Measurements from ENCODE around the gene HAUS1. TPM values are rescaled to one million over a fixed set of nuclear protein-coding genes. Genes with fewer than 3 reads are reported as not detected.

Gene HAUS1
- polyA plus RNA-seq, 1 donor from 2014 or later: 118 TPM

- Histone ChIP-seq H3K4me2 (ENCODE audit: low read length) (no peak overlapping the region), H3K4me3 (ENCODE audit: low read length) (no peak overlapping the region), H3K27ac (ENCODE audit: low read length) (no peak overlapping the region)
These were observed 57.7 kb downstream of the HAUS1 start for GRCh38 chr18:46161703-46162396.

GRCh38 chr18:46163091-46163490 is 58.9 kb downstream of the HAUS1 start:
- Histone ChIP-seq H3K79me2 (replicated peaks; ENCODE audit: insufficient read depth, low read length) (no peaks in the 10 kb centered on the region), H3K4me3 (ENCODE audit: low read length) (no peak overlapping the region), H4K20me1 (ENCODE audit: insufficient read depth) (no peaks in the 10 kb centered on the region), H3K4me2 (ENCODE audit: low read length) (no peak overlapping the region), H3K9me3 (ENCODE audit: low read length) (no peaks in the 10 kb centered on the region), H3K36me3 (ENCODE audit: insufficient read depth, low read length) (no peaks in the 10 kb centered on the region), H3K9me2 (ENCODE audit: insufficient read depth, low read length) (no peaks in the 10 kb centered on the region), H2AFZ (ENCODE audit: low read depth, low read length) (no peak overlapping the region), H3F3A (ENCODE audit: insufficient read depth, low read length, poor library complexity, severe bottlenecking) (no peaks in the 10 kb centered on the region), H3K27ac (ENCODE audit: low read length) (no peak overlapping the region), H3K9ac (ENCODE audit: low read length) (no peak overlapping the region), H3K27me3 (ENCODE audit: insufficient read depth, low read depth, low read length) (no peaks in the 10 kb centered on the region)
- TF ChIP-seq MXI1 (conservative IDR thresholded peaks at IDR 0.05; ENCODE audit: poor library complexity, severe bottlenecking) (no peak), RAD21 (conservative IDR thresholded peaks at IDR 0.05) (no peak), CTCF (IDR thresholded peaks at IDR 0.05; ENCODE audit: poor library complexity, severe bottlenecking) (no peak), TAF1 (IDR thresholded peaks at IDR 0.05; ENCODE audit: low read depth) (no peak), SMC3 (conservative IDR thresholded peaks at IDR 0.05; ENCODE audit: poor library complexity) (no peak), EP300 (conservative IDR thresholded peaks at IDR 0.05; ENCODE audit: poor library complexity, severe bottlenecking) (no peak)

More at GRCh38 chr18:46161703-46162396, 57.7 kb downstream of the HAUS1 start:
- H3F3A ChIP-seq (ENCODE audit: insufficient read depth, low read length, poor library complexity, severe bottlenecking): no peaks in the 10 kb centered on the region
- no peaks in the 10 kb centered on the region for H3K9me2 ChIP-seq (ENCODE audit: insufficient read depth, low read length)
- H2AFZ ChIP-seq (ENCODE audit: low read depth, low read length): no peak overlapping the region
- H3K9ac ChIP-seq (ENCODE audit: low read length): no peak overlapping the region
- H3K79me2 ChIP-seq (replicated peaks; ENCODE audit: insufficient read depth, low read length): no peaks in the 10 kb centered on the region
- H3K27me3 ChIP-seq (ENCODE audit: insufficient read depth, low read depth, low read length): no peaks in the 10 kb centered on the region
- no peaks in the 10 kb centered on the region for H3K36me3 ChIP-seq (ENCODE audit: insufficient read depth, low read length)
- no peaks in the 10 kb centered on the region for H3K9me3 ChIP-seq (ENCODE audit: low read length)
- TF ChIP-seq MXI1 (conservative IDR thresholded peaks at IDR 0.05; ENCODE audit: poor library complexity, severe bottlenecking) (no peak), EZH2 (IDR thresholded peaks at IDR 0.05; ENCODE audit: borderline replicate concordance, insufficient read depth, low read length, poor library complexity, severe bottlenecking) (no peak), REST (IDR thresholded peaks at IDR 0.05; ENCODE audit: borderline replicate concordance) (no peak), RAD21 (conservative IDR thresholded peaks at IDR 0.05) (no peak), POLR2AphosphoS5 (IDR thresholded peaks at IDR 0.05) (no peak), SMC3 (conservative IDR thresholded peaks at IDR 0.05; ENCODE audit: poor library complexity) (no peak), EP300 (conservative IDR thresholded peaks at IDR 0.05; ENCODE audit: poor library complexity, severe bottlenecking) (no peak), TAF1 (IDR thresholded peaks at IDR 0.05; ENCODE audit: low read depth) (no peak), CTCF (IDR thresholded peaks at IDR 0.05; ENCODE audit: poor library complexity, severe bottlenecking) (no peak)
- H4K20me1 ChIP-seq (ENCODE audit: insufficient read depth): no peaks in the 10 kb centered on the region
